Measurements from ENCODE around the gene DIAPH1.

The DIAPH1 gene

GRCh38 chr5:141617682-141618029 lies 1.1 kb downstream of the DIAPH1 start (continued):
- TF ChIP-seq ZNF530 (tag by site-specific recombination; IDR thresholded peaks at IDR 0.05; ENCODE audit: low read depth) = no peak
- no peak for TF ChIP-seq ZIC2 (tag by site-specific recombination; IDR thresholded peaks at IDR 0.05)
- no peak for TF ChIP-seq ZNF239 (tag by site-specific recombination; IDR thresholded peaks at IDR 0.05)
- TF ChIP-seq BCL6B (tag by site-specific recombination; IDR thresholded peaks at IDR 0.05) = no peak
- TF ChIP-seq ZNF629 (tag by site-specific recombination; IDR thresholded peaks at IDR 0.05) = no peak; the same call in 1 of the 2 replicates
- no peak for TF ChIP-seq ZNF350 (tag by site-specific recombination; IDR thresholded peaks at IDR 0.05)
- TF ChIP-seq ZFHX2 (tag by site-specific recombination; conservative IDR thresholded peaks at IDR 0.05) = peak; percentile 77
- TF ChIP-seq ZNF704 (tag by site-specific recombination; IDR thresholded peaks at IDR 0.05) = no peak
- TF ChIP-seq ZNF24 (tag by site-specific recombination; IDR thresholded peaks at IDR 0.05) = peak; percentile 86
- TF ChIP-seq PRDM1 (tag by site-specific recombination; IDR thresholded peaks at IDR 0.05) = peak; percentile 90
- no peak for TF ChIP-seq KLF17 (tag by site-specific recombination; IDR thresholded peaks at IDR 0.05)
- no peak; the same call in 1 of the 2 replicates for TF ChIP-seq ZNF561 (tag by site-specific recombination; IDR thresholded peaks at IDR 0.05; ENCODE audit: borderline replicate concordance)
- no peak for TF ChIP-seq ZNF677 (tag by site-specific recombination; IDR thresholded peaks at IDR 0.05)
- TF ChIP-seq ZNF658 (tag by site-specific recombination; IDR thresholded peaks at IDR 0.05) = no peak
- TF ChIP-seq ZNF518A (tag by site-specific recombination; conservative IDR thresholded peaks at IDR 0.05; ENCODE audit: low read depth) = no peak
- TF ChIP-seq WT1 (tag by site-specific recombination; IDR thresholded peaks at IDR 0.05) = 0 out of 2 replicates have a peak, but pooled peaks have one; percentile 32
- no peak; the same call in 1 of the 2 replicates for TF ChIP-seq ZNF366 (tag by site-specific recombination; conservative IDR thresholded peaks at IDR 0.05)
- TF ChIP-seq ZBTB48 (tag by site-specific recombination; IDR thresholded peaks at IDR 0.05) = no peak
- TF ChIP-seq OSR2 (tag by site-specific recombination; IDR thresholded peaks at IDR 0.05) = peak; percentile 67; the same call in 1 of the 2 replicates
- no peak for TF ChIP-seq ZNF670 (tag by site-specific recombination; IDR thresholded peaks at IDR 0.05; ENCODE audit: low read depth)
- TF ChIP-seq PRDM10 (tag by site-specific recombination; IDR thresholded peaks at IDR 0.05) = no peak
- no peak for TF ChIP-seq ZBTB7A (tag by site-specific recombination; IDR thresholded peaks at IDR 0.05; ENCODE audit: low read depth)
- TF ChIP-seq ZNF600 (tag by site-specific recombination; IDR thresholded peaks at IDR 0.05) = no peak; the same call in none of the 2 replicates
- TF ChIP-seq ZNF214 (tag by site-specific recombination; IDR thresholded peaks at IDR 0.05; ENCODE audit: borderline replicate concordance) = no peak
- TF ChIP-seq ZNF280D (tag by site-specific recombination; IDR thresholded peaks at IDR 0.05) = no peak
- TF ChIP-seq SETDB1 (IDR thresholded peaks at IDR 0.05; ENCODE audit: insufficient read length, low read length) = no peak
